Measurements from ENCODE around the gene MAML3. TPM values are rescaled to one million over a fixed set of nuclear protein-coding genes. Genes with fewer than 3 reads are reported as not detected.

Gene MAML3
- total RNA-seq: 8.0 and 8.2 TPM in 2 replicates
- long read RNA-seq, partial matches to known transcripts: 5 of 11 reads
- long read RNA-seq, other reads (novel, unspliced or antisense): 6 of 11 reads

DNA sequence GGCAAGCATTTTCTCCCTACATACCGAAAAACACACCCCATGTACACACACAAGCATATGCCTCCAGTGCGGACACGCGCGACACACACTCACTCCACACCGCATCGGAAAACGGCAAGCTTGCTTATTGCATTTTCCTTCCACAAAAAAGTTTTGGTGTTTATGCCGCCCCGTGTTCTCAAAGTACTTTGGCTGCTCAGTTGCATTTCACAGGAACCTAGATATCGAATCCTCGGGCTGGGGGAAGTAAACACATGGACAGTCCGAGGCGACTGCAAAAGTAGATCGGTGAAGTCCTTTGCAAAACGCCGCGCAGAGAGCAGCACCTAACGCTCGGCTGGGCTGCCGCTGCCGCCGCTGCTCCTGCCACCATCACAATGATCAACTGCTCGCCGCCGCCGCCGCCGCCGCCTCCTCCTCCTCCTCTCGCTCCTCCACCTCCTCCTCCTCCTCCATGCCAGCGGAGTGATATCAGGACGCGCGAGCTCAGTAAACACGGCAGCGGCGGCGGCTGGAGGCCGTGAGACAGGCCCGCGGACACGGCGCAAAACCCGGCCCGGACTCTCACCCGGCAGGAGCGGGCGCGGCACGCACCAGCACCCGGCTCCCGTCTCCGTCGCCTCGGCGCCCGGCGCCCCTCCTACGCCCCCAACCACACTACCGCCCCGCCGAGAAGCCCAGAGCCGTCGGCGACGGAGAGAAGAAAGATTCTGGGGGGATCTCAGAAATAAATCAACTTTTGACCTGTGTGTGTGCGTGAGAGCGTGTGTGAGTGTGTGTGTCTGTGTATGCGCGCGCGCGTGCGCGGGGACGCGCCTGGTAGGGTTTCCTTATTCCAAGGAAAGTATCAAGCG, at the start of gene MAML3:
MAML3 (minus strand) TSS at position 467 of the 854 bp plus-strand sequence. CDS start 857 bp downstream, outside the sequence.
- Mint-ChIP-seq H3K36me3 (ENCODE audit: unreplicated experiment) (no peaks in the 10 kb centered on the region), H3K4me1 (ENCODE audit: unreplicated experiment) (peaks cover 26% of the 10 kb centered on the region), H3K27me3 (ENCODE audit: unreplicated experiment) (no peaks in the 10 kb centered on the region), H3K9me3 (ENCODE audit: unreplicated experiment) (no peaks in the 10 kb centered on the region), H3K4me3 (ENCODE audit: unreplicated experiment) (peak within 1 kb of the TSS; percentile 96), H3K27ac (ENCODE audit: unreplicated experiment) (peak within 1 kb of the TSS; percentile 94)
- TF ChIP-seq, protein P1, sequence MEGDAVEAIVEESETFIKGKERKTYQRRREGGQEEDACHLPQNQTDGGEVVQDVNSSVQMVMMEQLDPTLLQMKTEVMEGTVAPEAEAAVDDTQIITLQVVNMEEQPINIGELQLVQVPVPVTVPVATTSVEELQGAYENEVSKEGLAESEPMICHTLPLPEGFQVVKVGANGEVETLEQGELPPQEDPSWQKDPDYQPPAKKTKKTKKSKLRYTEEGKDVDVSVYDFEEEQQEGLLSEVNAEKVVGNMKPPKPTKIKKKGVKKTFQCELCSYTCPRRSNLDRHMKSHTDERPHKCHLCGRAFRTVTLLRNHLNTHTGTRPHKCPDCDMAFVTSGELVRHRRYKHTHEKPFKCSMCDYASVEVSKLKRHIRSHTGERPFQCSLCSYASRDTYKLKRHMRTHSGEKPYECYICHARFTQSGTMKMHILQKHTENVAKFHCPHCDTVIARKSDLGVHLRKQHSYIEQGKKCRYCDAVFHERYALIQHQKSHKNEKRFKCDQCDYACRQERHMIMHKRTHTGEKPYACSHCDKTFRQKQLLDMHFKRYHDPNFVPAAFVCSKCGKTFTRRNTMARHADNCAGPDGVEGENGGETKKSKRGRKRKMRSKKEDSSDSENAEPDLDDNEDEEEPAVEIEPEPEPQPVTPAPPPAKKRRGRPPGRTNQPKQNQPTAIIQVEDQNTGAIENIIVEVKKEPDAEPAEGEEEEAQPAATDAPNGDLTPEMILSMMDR (IDR thresholded peaks at IDR 0.05): no peak
- peak; percentile 97 for DNase-seq (ENCODE audit: extremely low spot score, unreplicated experiment)

DNA sequence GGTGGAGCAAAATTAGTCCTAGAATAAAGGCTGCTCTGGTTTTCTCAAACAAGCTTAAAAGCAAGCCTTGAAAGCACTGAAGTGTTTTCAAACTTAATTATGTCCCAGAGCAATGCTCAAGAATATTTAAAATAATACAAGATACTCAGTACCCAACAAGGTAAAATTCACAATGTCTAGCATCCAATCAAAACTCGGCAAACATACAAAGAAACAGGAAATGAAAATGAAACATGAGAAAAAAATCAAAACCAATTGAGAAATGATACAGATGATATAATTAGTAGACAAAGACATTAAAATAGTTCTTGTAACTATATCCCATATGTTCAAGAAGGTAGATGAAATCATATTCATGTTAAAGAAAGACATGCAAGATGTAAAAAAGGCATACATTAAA, 45.0 kb upstream of the MAML3 start:
- Mint-ChIP-seq H3K9me3 (ENCODE audit: unreplicated experiment) (peaks cover 4% of the 10 kb centered on the region), H3K4me1 (ENCODE audit: unreplicated experiment) (no peaks in the 10 kb centered on the region), H3K27ac (ENCODE audit: unreplicated experiment) (no peak overlapping the region), H3K4me3 (ENCODE audit: unreplicated experiment) (no peak overlapping the region), H3K36me3 (ENCODE audit: unreplicated experiment) (peaks cover 3% of the 10 kb centered on the region), H3K27me3 (ENCODE audit: unreplicated experiment) (peaks cover 15% of the 10 kb centered on the region)
- no peak for DNase-seq (ENCODE audit: extremely low spot score, unreplicated experiment)
- TF ChIP-seq, protein P1 (IDR thresholded peaks at IDR 0.05): no peak

DNA sequence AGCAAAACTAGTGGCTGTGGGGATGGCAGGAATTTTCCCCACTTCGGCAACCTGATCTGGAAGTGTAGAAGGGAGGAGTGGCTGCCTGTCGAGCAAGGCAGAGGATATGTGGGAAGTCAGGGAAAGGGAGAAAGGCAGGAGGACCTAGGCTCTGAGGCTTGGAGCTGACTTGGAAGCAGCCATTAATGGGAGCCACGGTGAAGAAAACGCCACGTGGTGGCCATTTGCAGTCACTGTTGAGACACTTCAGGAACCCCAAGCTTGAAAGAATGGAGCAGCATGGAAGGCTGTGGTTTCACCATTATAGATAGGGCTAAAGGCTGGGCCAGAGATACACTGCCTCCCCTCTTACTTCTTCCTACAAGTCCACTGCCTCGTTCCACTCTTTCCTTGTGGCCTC, 41.8 kb upstream of the MAML3 start:
- Mint-ChIP-seq H3K9me3 (ENCODE audit: unreplicated experiment) (peaks cover 4% of the 10 kb centered on the region), H3K27me3 (ENCODE audit: unreplicated experiment) (peaks cover 14% of the 10 kb centered on the region), H3K4me1 (ENCODE audit: unreplicated experiment) (no peaks in the 10 kb centered on the region), H3K36me3 (ENCODE audit: unreplicated experiment) (no peaks in the 10 kb centered on the region), H3K4me3 (ENCODE audit: unreplicated experiment) (no peak overlapping the region), H3K27ac (ENCODE audit: unreplicated experiment) (no peak overlapping the region)
- TF ChIP-seq, protein P1 (IDR thresholded peaks at IDR 0.05): no peak
- DNase-seq (ENCODE audit: extremely low spot score, unreplicated experiment): no peak

DNA sequence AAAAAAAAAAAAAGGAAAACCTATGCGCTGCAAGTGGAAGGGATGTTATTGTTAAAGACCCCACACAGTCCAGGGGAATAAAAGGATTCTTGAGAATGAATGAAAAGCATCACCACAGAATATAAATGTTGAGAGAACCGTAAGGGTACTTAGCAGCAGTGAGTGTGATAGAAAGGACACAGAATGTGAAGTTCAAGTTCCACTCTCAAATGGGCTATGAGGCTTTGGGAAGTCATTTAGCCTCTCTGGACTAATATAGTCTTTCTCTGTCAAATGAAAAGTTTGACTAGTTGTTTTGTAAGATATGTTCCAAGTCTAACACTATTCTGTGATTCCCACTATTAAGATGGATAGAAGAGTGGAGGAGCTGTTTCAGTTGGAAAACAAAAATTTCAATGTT, 35.8 kb upstream of the MAML3 start:
- DNase-seq (ENCODE audit: extremely low spot score, unreplicated experiment): no peak
- TF ChIP-seq, protein P1 (IDR thresholded peaks at IDR 0.05): no peak
- Mint-ChIP-seq H3K27ac (ENCODE audit: unreplicated experiment) (no peak overlapping the region), H3K4me3 (ENCODE audit: unreplicated experiment) (no peak overlapping the region), H3K4me1 (ENCODE audit: unreplicated experiment) (peaks cover 13% of the 10 kb centered on the region), H3K27me3 (ENCODE audit: unreplicated experiment) (no peaks in the 10 kb centered on the region), H3K9me3 (ENCODE audit: unreplicated experiment) (no peaks in the 10 kb centered on the region), H3K36me3 (ENCODE audit: unreplicated experiment) (no peaks in the 10 kb centered on the region)

DNA sequence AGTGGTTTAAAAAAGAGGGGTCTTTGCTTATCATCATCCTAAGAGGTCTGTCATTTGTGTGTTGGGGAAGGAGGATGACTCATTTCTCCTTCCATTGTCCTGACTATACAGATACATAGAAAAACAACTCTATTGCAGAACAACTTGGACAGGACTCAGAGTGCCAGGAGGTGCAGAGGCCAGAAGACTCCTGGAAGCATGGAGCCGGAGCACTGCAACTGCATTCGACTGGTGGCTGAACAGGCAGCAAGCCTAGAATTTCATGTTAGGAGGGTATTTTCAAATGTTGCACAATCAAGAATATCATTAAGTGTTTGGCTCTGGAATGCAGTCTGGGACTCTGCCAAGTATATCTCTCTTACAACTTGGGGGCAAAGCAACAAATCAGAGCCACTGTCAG, 35.0 kb upstream of the MAML3 start:
- no peaks in the 10 kb centered on the region for H3K36me3 Mint-ChIP-seq (ENCODE audit: unreplicated experiment)
- no peaks in the 10 kb centered on the region for H3K9me3 Mint-ChIP-seq (ENCODE audit: unreplicated experiment)
- H3K27me3 Mint-ChIP-seq (ENCODE audit: unreplicated experiment): peaks cover 3% of the 10 kb centered on the region
- TF ChIP-seq, protein P1 (IDR thresholded peaks at IDR 0.05): no peak
- peaks cover 13% of the 10 kb centered on the region for H3K4me1 Mint-ChIP-seq (ENCODE audit: unreplicated experiment)
- no peak overlapping the region for H3K27ac Mint-ChIP-seq (ENCODE audit: unreplicated experiment)
- no peak overlapping the region for H3K4me3 Mint-ChIP-seq (ENCODE audit: unreplicated experiment)
- DNase-seq (ENCODE audit: extremely low spot score, unreplicated experiment): no peak
